ENCODE measurements around the gene PRDM2.
"Not testable (repeated sequence)": the region's sequence is repeated elsewhere in the genome, so short reads cannot be mapped to it uniquely, and the experiment has no call there.

PRDM2 gene

DNA sequence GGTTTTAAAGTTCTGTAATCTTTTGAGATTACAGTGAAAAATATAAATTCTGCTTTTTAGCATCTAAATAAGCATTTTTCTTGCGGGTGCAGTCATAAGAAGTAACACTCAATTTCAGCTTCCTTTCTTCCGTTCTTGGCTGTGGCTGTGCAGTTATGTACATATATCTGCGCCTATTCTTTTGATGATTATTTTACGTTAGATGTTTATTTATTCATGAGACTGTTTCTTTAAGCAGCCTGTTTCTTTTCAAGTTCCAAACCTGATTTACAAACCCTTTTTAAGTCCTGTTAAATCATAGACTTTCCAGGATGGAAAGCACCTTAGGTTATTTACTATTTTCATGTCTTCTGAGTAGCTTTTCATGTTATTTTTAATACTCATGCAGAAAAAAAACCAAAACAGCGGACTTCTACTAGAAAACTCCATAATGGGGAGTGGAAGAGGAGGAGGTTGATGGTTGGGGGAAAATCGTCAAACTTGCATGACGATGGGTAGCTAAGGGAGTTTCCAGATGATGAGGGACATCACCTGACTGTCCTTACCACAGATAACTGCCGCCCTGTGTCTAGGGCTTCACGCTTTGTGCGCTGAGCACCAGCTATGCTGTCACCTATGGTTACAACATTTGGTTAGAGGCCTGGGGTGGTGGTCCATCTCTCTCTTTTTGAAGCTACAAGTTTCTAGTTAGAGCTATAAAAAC is 2.6 kb downstream of the PRDM2 start:
- DNase-seq: peak; percentile 48

DNA sequence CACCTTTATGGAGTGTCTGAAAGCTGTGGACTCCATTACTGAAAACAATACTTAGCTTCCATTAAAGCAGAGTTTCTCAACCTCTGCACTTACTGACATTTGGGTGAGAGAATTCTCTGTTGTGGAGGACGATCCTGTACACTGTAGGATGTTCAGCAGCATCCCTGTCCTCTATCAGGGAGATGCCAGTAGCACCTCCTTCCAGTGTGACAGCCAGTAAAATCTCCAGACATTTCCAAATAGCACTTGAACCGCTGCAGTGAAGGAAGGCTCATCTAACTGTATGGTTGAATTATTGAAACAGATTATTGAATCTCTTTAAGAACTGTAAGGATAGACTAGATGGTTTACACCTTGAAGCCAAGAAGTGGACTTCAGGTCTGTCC is 3.1 kb downstream of the PRDM2 start:
- DNase-seq: no peak

DNA sequence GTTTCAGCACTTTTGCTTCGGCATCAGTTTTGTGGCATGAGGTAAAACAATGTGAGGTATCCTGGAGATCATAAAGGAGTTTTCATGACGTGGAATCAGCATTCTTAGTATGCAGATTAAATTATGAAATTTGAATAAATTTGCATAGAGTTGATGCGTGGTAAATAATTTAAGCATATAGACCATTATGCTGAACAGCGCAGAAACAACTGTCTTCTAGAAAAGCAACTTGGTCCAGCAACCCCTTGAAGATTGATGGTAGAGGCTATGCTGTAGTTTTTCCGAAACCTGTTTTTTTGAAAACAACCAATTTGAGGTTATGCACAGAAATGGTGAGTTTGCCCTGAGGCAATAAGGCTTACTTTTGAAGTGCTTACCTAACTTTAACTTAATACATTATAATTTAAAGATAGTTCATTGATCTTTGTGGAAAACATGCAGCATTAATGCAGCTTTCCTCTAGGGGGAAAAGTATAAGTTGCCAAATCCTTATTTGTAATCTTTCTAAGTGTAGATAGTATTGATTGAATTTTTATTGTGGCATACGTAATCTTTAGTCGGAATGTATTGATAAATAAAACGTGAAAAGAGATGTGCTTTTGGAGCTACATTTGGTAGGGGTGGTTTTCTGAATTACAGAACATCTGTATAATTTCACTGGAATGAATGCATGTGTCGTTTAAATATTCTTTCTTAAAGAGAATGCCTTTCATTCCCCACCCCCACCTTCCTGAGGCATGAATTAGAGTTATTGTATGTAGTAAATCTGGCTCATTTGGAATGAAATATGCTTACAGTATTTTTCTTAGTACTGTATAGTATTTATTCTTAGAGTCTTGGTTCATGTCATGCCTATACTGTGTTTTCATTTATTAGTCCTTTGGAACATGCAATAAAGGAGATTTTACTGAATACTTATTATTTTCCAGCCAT is 3.8 kb downstream of the PRDM2 start:
- DNase-seq: no peak

DNA sequence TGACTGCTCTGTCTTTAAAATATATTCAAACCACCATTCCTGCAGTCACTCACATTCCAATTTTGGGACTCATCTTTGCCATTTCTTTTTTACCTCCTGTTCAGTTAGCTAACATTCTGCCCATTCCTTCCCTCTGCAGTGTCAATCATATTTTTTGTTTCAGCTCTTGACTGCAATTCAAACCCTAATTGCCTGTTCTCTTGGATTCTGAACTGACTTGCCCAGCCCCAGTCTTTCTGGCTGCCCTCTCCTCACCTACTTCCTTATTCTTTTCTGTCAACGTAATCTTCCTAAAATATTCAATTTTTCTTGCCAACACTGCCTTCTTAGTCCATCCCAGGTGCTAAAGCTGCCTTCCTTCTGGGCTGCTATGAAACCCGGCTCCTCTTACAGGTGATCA is 6.1 kb downstream of the PRDM2 start:
- DNase-seq: no peak

DNA sequence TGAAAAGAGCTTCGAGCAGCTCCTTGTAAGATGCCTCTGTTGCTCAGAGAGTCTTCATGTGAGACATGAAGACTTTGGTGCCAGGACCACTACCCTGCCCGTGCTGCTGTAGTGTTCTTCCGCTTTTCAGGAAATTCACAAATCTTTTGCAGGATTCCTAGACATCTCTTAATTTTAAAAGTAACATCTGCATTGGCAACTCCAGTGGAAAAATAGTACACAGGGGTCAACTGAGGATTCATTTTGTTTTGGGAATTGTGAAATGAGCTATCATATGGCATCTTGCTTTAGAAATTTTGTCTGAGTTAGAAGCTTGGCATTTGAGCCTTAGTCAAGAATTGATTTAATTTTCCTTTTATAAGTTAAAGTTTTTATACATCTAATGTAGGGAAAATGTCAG is 7.2 kb downstream of the PRDM2 start:
- DNase-seq: no peak

DNA sequence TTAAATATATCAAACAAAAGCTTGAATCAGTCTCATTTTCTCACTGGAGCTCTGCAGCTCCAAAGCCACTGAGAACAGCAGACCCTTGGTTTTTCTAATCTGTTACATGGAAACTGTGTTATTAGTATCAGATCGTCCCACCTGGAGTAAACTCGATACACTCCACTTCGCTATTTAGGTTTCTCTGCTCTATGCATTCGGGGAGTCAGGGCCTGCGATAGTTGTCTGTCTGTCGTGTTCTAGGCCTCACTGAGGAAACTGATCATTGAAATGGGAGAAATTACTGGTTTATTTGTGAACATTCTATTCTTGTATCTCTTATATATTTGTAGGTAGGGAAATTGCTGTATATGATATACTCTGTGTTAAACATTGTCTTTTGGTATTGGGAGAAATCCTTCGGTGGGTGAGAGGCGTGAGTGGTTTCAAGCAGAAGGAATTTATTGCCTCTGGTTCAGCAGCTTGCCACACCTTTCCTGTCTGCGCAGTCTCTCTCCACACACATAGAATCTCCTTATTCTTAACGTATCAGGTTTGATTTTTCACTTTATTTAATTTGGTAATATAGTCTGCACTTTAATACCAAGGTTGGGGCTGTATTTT is 8.5 kb downstream of the PRDM2 start:
- DNase-seq: no peak

DNA sequence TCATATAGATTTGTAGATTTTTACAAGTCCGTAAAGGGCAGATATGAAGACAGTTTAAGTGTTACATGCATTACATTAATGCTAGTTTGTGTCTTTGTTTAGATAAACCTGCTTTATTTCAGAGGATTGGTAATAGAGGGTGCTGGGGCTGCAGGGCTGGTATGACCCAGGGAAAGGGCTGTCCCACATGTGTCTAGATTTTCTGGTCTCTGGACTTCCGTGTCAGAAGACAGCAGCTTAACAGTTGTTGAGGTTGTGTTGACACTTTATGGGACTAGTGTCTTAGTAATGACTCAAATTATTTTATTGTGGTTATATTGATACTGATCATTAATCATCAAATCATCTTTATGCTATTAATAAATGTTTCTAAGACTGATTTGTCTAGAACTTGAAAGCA is 10.1 kb downstream of the PRDM2 start:
- DNase-seq: no peak

DNA sequence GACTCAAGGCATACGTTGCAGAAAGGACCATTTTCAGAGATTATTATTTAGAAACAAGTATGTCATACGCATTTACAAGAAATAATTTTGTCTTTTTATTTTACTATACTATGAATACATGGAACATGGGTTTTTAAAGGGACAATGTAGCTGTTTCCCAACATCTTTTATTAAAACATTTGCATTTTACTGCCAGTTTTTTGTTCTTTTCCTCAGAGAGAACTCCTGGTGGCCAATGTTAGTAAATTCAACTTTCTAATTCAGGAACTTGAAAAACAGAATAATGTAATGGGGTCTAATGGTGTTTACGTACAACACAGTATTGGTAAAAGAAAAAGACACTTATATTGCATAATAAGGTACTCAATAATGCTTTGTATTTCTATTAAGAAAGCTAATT is 14.9 kb downstream of the PRDM2 start:
- DNase-seq: no peak

DNA sequence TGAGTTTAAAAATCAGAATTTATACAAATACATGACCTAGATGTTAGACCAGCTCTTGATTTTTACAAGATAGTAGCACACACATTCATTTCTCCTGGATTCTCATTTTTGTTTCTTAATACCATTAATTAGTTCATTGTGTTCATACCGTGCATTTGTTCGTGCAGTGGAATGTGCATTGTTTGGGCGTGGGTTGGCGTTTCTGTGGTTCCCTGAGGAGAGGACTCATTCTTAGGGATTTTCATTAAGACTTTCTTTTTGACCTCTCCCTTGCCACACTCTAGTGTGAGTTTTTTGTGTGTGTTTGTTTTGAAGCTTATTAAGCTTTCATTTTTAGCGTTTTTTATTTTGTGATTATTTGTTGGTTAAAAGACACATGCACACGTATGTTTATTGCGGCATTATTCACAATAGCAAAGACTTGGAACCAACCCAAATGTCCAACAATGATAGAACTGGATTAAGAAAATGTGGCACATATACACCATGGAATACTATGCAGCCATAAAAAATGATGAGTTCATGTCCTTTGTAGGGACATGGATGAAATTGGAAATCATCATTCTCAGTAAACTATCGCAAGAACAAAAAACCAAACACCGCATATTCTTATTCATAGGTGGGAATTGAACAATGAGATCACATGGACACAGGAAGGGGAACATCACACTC is 15.8 kb downstream of the PRDM2 start:
- DNase-seq: not testable (repeated sequence)

DNA sequence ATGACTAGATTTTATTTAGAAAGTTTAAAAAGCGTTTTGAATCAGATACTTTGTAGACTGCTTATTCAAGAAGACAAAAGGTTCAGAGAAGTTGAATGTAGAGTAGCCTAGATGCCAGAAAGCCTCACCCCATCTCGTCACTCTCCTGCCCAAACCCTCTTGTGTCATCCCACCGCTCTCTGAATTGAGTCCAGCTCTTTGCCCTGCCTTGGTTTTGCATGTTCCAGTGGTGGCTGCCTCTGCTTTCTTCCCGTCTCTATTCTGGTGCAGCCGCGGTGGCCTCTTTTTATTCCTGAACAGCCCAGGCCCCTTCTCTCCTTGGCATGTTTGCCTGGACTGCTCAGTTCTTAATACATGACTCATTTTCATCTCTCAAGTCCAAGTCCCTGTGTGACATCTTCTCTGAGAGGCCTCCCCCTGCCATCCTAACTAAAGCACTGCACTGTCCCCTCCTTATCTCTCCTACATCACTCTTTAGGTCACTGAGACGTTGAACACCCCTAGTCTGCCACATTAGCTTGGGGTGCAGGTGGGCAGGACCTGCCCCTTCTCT is 22.9 kb downstream of the PRDM2 start:
- no peak for DNase-seq

DNA sequence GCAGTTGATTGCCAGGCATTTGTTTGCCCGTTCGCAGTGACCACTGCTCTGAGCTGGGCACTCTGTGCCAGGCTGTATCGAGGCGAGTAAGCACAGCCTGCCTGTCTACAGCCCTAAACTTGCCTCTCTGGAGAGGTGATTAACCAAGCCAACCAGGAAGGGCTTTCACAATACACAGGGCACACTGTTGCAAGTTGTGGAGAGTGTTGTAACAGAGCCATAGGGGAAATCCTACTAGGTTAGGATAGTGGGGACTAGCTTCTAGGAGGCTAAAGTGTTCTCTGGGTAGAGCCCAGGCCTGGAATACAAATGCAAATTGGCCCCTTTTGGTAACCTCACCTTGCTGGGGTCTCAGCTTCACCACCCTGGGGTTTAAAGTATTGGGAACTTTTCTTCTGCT is 23.8 kb downstream of the PRDM2 start:
- no peak for DNase-seq

DNA sequence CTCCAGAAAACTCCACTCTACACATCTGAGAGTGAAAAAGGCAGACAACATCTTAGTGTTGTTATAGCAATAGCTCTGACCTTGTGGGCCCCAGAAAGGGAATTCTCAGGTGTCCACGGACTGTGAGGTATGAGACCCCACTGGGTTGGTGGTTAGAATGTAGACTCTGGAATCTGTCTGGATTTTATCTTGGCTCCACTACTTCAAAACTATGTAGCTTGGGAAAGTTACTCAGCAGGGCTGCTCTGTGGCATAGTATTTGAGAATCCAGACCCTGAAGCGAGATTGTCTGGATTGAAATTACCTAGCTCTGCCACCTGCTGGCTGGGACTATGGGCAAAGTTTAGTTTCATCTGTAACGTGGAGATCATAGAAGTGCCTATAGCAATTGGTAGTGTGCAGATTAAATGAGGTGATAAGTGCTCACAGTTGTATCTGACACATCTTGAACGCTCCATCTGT is 25.8 kb downstream of the PRDM2 start:
- DNase-seq: peak; percentile 31

DNA sequence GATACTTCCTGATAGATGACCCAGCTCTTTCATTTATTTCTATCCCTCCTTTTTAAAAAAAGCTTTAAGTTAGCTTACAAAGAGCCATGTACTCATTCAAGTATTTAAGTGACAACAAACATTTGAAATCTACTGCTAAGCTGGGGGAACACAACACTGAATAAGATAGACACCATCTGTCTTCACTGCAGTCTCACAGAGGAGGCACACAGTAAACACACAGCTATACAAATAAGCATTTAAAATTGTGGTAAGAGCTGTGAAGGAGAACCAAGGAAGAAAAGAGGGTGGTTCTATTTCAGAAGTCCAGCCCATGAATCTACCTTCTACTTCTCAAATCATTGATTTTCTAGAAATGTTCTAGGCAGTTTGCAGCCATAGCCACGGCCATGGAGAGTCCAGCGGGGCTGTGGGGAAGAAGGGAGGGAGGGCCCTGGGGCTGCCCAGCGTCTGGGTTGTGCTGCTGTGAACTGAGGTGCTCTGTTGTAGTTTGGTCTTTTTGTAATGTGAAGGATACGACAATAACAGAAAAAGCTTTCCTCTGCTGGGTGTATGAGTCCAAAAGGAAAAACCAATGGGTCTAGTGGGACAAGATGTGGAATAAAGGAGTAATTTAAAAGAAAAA is 28.2 kb downstream of the PRDM2 start:
- no peak for DNase-seq

DNA sequence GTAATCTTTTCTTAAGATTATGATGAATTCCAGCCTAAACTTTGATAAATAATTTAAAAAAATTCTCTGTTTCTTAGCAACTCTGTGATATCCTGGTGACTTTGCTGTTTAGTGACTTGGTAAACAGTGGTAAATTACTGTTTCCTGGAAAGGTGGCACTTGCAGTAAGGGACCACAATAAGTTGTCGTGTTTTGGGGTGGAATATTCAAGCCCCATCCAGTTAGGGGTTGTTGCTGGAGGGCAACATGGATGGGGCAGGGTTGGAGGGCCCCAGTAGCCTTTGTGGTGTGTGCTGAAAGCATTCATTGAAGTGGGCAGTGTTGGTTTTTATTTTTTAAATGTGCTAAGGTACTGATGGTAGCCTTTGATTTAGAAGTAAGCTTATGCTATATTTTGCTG is 30.3 kb downstream of the PRDM2 start:
- no peak for DNase-seq

DNA sequence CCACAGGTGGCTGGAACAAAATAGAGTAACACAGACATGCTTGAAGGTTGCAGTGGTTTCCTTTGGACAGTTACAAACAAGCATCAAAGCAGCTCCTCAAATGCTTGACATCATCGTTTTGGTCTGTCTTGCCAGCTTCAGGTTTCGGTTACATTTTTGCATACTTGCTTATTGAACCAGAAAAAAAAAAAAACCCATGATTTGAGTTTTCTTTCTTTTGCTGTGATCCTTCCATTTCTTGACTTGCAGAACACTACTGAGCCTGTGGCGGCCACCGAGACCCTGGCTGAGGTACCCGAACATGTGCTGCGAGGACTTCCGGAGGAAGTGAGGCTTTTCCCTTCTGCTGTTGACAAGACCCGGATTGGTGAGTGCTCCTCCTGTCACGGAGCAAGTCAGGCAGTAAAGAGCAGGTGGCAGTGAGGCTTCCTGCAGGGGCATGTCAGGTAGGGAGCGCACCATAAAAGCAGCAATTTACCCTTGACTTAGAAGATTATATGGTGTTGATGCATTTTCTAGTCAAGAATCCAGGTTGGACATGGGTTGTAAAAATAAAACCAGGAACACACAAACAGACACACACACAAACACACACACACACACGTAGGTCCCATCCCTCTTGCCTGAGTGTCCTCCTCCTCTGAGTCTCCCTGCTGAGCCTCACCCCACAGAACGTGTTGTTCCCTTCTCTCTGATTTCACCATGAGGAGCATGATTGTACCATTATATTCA is 30.9 kb downstream of the PRDM2 start:
- peak; percentile 89 for DNase-seq

DNA sequence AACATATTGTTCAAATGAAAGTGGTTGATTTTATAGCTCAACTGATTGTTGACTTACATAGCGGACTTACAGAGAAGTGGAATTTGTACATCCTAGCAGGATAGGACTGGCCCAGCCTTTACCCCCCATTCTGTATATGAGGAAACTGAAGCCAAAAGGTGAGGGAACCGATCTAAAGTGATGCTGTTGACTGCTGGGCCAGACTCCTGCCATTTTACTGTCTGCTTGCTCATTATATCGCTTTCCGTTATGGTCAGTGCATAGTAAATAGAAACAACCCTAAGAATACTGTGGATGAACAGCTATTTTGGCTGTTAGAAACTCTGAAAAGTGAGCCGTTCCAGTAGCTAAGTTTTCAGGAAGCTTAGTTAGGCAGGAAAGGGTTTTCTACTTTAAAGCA is 31.9 kb downstream of the PRDM2 start:
- no peak for DNase-seq

DNA sequence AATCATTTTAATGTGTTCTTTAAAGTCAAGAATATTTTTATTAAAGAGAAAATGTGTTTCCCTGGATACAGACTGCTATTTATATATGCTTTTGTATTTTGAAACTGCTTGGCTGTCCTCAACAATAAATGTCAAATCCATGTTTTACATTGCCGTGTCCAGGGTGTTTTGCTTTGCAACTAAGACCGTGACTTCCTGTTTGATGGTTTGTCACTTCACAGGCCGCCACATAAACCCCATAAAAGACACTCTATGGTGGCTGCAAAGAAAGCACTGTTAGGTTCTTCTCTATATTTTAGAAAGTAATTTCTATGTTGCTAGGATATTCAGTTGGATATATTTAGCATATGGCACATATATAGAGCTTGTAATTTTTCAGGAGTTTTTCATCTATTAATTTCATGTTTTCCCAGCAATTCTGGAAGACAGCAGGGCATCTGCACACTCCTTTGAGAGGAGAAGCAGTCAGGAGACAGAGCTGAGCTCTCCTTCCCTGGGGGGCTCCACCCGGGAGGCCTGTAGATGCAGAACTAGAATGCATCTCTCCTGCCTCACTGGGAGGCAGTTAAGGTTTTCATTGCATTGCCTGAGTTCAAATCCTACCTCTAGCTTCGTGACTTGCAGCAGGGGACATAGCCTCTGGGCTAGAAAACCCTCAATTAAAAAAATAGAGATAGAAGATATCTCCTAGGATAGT is 33.1 kb downstream of the PRDM2 start:
- DNase-seq: no peak

DNA sequence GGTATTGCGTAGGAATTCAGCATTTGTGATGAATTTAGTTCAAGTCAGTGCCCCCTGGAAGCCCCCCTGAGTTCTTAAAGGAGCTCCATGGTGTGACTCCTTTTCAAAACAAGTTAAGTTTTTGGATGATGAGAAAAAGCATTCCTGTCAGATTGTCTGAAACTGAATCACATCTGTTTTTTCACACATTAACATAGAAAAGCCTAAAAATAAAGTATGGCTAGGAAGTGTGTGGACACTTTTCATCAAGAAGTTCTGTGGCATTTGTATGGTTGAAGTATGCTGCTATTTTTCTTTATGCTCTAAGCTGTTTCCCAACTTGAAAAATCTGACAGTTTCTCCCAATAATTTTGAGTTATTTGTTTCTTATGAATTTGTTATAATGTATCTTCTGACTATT is 33.7 kb downstream of the PRDM2 start:
- no peak for DNase-seq

DNA sequence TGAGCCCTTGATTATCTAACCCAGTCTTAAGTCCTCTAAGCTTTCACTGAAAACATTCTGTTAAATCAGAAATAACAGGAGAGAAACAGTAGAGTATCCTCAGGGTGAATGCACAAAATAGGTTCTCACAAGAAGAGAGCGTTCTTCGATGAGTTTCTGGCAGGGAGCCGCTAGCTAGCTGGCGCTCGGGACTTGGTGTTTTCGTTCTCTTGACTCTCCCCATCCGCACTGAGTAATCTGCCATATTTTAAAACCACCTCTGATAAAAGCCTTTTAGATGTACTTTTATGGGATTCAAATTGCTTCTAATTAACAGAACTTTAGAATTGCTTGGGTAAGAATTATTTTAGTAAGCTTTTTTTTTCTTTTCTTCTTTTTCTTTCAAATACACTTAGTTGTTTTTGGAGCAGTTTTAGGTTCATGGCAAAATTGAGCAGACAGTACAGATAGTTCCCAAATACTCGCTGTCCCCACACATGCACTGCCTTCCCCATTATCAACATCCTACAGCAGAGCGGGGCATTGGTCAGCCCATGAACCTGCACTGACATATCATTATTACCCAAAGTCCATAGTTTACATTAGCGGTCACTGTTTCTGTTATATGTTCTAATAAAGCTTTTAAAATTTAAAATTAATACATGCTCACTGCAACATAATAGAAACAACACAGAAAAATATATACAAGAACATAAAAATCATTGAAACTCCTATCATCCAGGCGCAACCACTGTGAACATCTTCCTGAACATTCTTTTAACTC is 35.4 kb downstream of the PRDM2 start:
- no peak for DNase-seq

DNA sequence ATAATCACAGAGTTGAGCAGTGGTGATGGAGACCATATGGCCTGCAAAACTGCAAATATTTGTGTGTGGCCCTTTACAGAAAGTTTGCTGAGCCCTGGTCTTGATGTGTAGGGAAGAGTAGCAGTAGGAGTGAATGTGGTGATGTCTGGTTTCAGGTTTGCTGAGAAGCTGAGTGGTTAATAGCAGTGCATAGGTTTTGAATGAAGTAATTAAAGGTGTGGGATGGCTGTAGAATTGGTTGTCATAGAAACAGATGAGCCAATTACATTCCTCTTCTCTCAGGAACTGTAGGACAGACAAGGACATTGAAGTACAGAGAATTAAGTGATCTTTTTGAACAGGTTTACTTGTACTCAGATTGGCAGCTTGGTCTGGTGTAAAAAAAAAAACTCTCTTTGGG is 37.4 kb downstream of the PRDM2 start:
- DNase-seq: no peak
